GM23338 (cell line): ENCODE data around the gene PNPLA7.
"Not testable (repeated sequence)": the region's sequence is repeated elsewhere in the genome, so short reads cannot be mapped to it uniquely, and the experiment has no call there.

ENCODE experiments used
- EZH2 ChIP-seq: fragments of 200-600 bp; sonication (generic); IDR thresholded peaks from one replicate; pipeline ENCODE4 v1.8.0; 2017; ENCODE audit warnings: antibody characterized with exemption, mild to moderate bottlenecking, low read depth; ENCODE audit not compliant: unreplicated experiment
- EZH2phosphoT487 ChIP-seq: fragments of 200-600 bp; sonication (generic); IDR thresholded peaks from one replicate; pipeline ENCODE4 v1.8.1; 2018; ENCODE audit warnings: antibody characterized with exemption; ENCODE audit not compliant: unreplicated experiment
- POLR2AphosphoS5 ChIP-seq: IDR thresholded peaks from 2 replicates; pipeline ENCODE4 v1.6.1; 2016; ENCODE audit warnings: antibody characterized with exemption, low read depth
- TF ChIP-seq, protein P1 (sequence below), 2 experiments: fragments of 200-600 bp in 1 of 2; sonication (generic) in 1 of 2; conservative IDR thresholded peaks; 2 replicates each; pipeline versions ENCODE4 v1.5.1 to v1.6.1; 2016 to 2017; ENCODE audit warnings: antibody characterized with exemption in 2 of 2, low read depth in 2 of 2, mild to moderate bottlenecking in 2 of 2, moderate library complexity in 1 of 2

GRCh38 chr9:137513801-137514570 is 36.2 kb downstream of the PNPLA7 start:
- TF ChIP-seq, protein P1, sequence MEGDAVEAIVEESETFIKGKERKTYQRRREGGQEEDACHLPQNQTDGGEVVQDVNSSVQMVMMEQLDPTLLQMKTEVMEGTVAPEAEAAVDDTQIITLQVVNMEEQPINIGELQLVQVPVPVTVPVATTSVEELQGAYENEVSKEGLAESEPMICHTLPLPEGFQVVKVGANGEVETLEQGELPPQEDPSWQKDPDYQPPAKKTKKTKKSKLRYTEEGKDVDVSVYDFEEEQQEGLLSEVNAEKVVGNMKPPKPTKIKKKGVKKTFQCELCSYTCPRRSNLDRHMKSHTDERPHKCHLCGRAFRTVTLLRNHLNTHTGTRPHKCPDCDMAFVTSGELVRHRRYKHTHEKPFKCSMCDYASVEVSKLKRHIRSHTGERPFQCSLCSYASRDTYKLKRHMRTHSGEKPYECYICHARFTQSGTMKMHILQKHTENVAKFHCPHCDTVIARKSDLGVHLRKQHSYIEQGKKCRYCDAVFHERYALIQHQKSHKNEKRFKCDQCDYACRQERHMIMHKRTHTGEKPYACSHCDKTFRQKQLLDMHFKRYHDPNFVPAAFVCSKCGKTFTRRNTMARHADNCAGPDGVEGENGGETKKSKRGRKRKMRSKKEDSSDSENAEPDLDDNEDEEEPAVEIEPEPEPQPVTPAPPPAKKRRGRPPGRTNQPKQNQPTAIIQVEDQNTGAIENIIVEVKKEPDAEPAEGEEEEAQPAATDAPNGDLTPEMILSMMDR (conservative IDR thresholded peaks at IDR 0.05; ENCODE audit: low read depth in 2 of 2): not testable (repeated sequence)
- TF ChIP-seq EZH2, EZH2phosphoT487, POLR2AphosphoS5: not testable (repeated sequence)
